Measurements from ENCODE around the gene DNAH2. TPM values are rescaled to one million over a fixed set of nuclear protein-coding genes. Genes with fewer than 3 reads are reported as not detected.

DNAH2 gene
- total RNA-seq, 1 experiment from 2014 or later = 0.17 TPM

DNA sequence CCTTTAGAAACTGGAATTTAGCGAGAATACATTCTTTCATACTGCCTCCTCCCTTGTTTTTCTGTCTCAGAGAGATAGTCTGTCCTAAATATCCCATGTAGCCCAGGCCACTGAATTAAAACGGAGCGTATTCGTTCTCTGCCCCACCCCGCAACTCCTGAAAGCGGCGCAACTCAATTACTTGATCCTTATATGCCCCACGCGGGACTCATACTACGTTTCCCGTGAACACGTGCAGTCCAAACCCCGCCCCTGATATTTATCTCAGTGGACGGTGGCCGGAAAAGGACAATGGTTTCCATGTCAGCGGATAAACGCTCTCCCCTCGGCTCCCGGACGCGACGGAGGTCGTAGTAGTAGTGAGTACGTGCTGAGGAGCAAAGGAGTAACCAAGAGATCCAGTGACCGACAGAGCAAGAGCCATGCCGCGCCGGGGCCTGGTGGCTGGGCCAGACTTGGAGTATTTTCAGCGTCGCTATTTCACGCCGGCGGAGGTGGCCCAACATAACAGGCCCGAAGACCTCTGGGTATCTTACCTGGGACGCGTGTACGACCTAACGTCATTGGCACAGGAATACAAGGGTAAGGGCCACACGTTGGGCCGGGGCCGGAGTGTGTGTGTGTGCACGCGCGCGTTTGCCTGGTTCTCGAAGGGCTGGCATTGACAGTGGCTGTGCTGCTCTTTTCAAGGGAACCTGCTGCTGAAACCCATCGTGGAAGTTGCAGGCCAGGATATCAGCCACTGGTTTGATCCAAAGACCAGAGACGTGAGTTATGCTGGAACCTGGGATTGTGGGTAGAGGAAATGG lies 140.4 kb downstream of the DNAH2 start, which contains the start of gene CYB5D1 (continued):
- TF ChIP-seq, protein P1, sequence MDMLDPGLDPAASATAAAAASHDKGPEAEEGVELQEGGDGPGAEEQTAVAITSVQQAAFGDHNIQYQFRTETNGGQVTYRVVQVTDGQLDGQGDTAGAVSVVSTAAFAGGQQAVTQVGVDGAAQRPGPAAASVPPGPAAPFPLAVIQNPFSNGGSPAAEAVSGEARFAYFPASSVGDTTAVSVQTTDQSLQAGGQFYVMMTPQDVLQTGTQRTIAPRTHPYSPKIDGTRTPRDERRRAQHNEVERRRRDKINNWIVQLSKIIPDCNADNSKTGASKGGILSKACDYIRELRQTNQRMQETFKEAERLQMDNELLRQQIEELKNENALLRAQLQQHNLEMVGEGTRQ (CRISPR knock-in tag; IDR thresholded peaks at IDR 0.05) = peak; percentile 74
- TF ChIP-seq, protein P2, sequence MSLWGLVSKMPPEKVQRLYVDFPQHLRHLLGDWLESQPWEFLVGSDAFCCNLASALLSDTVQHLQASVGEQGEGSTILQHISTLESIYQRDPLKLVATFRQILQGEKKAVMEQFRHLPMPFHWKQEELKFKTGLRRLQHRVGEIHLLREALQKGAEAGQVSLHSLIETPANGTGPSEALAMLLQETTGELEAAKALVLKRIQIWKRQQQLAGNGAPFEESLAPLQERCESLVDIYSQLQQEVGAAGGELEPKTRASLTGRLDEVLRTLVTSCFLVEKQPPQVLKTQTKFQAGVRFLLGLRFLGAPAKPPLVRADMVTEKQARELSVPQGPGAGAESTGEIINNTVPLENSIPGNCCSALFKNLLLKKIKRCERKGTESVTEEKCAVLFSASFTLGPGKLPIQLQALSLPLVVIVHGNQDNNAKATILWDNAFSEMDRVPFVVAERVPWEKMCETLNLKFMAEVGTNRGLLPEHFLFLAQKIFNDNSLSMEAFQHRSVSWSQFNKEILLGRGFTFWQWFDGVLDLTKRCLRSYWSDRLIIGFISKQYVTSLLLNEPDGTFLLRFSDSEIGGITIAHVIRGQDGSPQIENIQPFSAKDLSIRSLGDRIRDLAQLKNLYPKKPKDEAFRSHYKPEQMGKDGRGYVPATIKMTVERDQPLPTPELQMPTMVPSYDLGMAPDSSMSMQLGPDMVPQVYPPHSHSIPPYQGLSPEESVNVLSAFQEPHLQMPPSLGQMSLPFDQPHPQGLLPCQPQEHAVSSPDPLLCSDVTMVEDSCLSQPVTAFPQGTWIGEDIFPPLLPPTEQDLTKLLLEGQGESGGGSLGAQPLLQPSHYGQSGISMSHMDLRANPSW (CRISPR knock-in tag; conservative IDR thresholded peaks at IDR 0.05; ENCODE audit: low read depth) = no peak
- TF ChIP-seq AR (CRISPR knock-in tag; IDR thresholded peaks at IDR 0.05) (no peak), ELF4 (CRISPR knock-in tag; IDR thresholded peaks at IDR 0.05; ENCODE audit: low read depth) (no peak), GTF2I (CRISPR knock-in tag; conservative IDR thresholded peaks at IDR 0.05) (no peak), CREB1 (CRISPR knock-in tag; IDR thresholded peaks at IDR 0.05) (no peak), SP1 (CRISPR knock-in tag; conservative IDR thresholded peaks at IDR 0.05) (peak; percentile 85)

DNA sequence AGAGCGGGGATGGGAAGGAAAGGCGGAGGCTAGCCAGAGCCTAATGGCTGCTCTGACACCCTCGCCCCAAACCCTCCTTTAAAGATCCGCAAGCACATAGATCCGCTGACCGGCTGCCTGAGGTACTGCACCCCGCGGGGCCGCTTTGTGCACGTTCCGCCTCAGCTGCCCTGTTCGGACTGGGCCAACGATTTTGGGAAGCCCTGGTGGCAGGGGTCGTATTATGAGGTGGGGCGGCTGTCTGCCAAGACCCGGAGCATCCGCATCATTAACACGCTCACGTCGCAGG lies 140.9 kb downstream of the DNAH2 start:
- Mint-ChIP-seq H3K9me3 (no peaks in the 10 kb centered on the region), H3K27me3 (ENCODE audit: low read depth) (peaks cover 7% of the 10 kb centered on the region; the same call in 1 of the 2 replicates), H3K27ac (no peak overlapping the region), H3K36me3 (peaks cover 6% of the 10 kb centered on the region), H3K4me1 (peaks cover 20% of the 10 kb centered on the region), H3K4me3 (no peak overlapping the region)
- TF ChIP-seq IRF1 (CRISPR knock-in tag; IDR thresholded peaks at IDR 0.05) = no peak
- no peak for TF ChIP-seq ZNF416 (CRISPR knock-in tag; IDR thresholded peaks at IDR 0.05)
- no peak for TF ChIP-seq ARID4B (CRISPR knock-in tag; IDR thresholded peaks at IDR 0.05; ENCODE audit: borderline replicate concordance)
- POLR2A ChIA-PET = interaction anchor here (0.6 kb wide), 1 partner anchor 836 kb away, joined by 3 read pairs; no protein-coding TSS in a partner anchor
- CTCF ChIA-PET = interaction anchor here (0.8 to 1.7 kb wide), 2 partner anchors 24 to 130 kb away, joined by 4 to 5 read pairs; no protein-coding TSS in a partner anchor
- peak; percentile 14 for ATAC-seq
- DNase-seq (ENCODE audit: low spot score) = peak; percentile 72
